Measurements from ENCODE around the gene CCL14. TPM values are rescaled to one million over a fixed set of nuclear protein-coding genes. Genes with fewer than 3 reads are reported as not detected.
A peak's percentile ranks its signal among the peaks of the same experiment; 100 is the strongest.

The CCL14 gene
- total RNA-seq, 1 donor from 2014 or later, result 168 TPM

DNA sequence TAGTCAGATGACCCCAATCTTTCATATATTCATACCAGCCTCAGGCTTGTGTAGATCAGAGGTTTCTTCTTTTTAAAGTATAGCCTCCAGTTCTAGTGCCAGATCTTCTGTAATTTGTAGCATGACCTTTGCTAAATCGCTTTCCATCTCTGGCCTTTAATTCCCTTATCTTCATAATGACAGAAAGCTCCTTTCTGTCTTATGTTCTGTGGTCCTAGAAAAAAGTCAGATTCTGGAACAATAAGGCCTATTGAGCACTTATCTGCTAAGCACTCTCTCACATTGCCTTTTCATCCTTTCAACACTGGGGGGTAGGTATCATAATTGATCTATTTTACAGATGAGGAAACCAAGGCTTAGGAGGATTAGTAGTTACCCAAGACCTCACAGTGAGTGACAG, 14.5 kb downstream of the CCL14 start:
- H3K4me1 ChIP-seq, result no peaks in the 10 kb centered on the region
- DNase-seq (ENCODE audit: low spot score in 2 of 2), result no peak
- no peaks in the 10 kb centered on the region for H3K27me3 ChIP-seq
- TF ChIP-seq, protein P1, sequence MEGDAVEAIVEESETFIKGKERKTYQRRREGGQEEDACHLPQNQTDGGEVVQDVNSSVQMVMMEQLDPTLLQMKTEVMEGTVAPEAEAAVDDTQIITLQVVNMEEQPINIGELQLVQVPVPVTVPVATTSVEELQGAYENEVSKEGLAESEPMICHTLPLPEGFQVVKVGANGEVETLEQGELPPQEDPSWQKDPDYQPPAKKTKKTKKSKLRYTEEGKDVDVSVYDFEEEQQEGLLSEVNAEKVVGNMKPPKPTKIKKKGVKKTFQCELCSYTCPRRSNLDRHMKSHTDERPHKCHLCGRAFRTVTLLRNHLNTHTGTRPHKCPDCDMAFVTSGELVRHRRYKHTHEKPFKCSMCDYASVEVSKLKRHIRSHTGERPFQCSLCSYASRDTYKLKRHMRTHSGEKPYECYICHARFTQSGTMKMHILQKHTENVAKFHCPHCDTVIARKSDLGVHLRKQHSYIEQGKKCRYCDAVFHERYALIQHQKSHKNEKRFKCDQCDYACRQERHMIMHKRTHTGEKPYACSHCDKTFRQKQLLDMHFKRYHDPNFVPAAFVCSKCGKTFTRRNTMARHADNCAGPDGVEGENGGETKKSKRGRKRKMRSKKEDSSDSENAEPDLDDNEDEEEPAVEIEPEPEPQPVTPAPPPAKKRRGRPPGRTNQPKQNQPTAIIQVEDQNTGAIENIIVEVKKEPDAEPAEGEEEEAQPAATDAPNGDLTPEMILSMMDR (IDR thresholded peaks at IDR 0.05), result no peak
- no peak overlapping the region for H3K27ac ChIP-seq
- H3K4me3 ChIP-seq, result no peak overlapping the region
- no peaks in the 10 kb centered on the region for H3K36me3 ChIP-seq
- no peaks in the 10 kb centered on the region for H3K9me3 ChIP-seq
- intact Hi-C loops (cut with DNase I), result loop anchor here (10.0 kb wide), 1 partner anchor 173 kb away; no protein-coding TSS in a partner anchor

DNA sequence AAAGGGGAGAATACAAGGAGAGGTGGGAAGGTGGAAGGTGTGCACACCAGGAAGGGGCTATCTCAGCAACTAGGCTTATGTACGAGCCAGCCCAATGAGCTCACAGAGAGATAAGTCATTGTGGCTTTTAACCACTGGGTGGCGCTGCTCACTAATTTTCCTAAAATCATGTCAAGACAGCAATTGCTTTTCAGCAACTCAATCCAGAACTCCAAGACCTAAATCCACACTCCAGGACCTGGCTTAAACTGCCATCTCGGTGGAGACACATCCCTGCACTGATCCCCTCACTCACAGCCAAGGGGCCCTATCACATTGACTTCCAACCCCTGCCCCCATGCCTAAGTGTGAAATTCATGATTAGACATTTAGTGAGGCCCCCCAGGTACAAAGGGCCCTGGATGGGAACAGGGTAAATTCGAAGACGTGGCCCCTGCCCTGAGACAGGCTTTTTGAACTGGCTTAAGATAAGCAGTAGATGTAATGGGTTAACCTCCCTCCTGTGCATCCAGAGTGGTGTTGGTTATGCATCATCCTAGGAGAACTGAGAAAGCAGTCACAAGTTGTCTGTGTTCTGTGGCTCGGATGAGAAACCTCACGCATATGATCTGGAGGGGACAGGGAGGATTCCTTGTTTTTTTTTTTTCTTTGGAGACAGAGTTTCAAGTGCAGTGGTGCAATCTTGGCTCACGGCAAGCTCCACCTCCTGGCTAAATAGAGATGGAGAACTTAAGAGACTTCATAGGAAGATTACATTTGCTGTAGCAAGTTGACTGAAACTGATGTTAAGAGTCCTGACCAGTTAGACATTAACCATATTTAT, 16.8 kb downstream of the CCL14 start:
- TF ChIP-seq, protein P1 (IDR thresholded peaks at IDR 0.05), result peak; percentile 49 to 59 (median 51)
- no peak overlapping the region for H3K27ac ChIP-seq
- DNase-seq (ENCODE audit: low spot score in 2 of 2), result peak in 1 of 2 donors; percentile 84
- H3K4me1 ChIP-seq, result no peaks in the 10 kb centered on the region
- no peaks in the 10 kb centered on the region for H3K9me3 ChIP-seq
- intact Hi-C loops (cut with DNase I), result loop anchor here (1.0 to 10.0 kb wide), 2 partner anchors 175 to 514 kb away; no protein-coding TSS in a partner anchor
- no peaks in the 10 kb centered on the region for H3K27me3 ChIP-seq
- H3K4me3 ChIP-seq, result no peak overlapping the region
- H3K36me3 ChIP-seq, result no peaks in the 10 kb centered on the region

DNA sequence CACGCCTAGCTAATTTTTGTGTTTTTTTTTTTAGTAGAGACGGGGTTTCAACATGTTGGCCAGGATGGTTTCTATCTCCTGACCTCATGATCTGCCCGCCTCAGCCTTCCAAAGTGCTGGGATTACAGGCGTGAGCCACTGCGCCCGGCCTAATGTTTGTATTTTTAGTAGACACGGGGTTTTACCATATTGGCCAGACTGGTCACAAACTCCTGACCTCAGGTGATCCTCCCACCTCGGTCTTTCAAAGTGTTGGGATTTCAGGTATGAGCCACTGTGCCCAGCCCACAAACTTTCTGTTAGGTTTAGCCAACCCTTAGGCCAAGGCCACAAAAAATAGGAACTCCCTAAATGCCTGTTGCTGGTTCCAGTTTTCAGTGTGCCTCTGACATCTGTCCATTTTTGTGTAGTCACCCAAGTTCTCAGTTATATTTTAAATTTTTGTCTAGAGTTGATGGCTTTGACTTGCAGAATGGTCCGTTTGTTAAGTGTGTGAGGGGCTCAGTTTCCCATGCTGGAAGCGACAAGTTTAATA, 17.9 kb downstream of the CCL14 start:
- H3K9me3 ChIP-seq, result no peaks in the 10 kb centered on the region

DNA sequence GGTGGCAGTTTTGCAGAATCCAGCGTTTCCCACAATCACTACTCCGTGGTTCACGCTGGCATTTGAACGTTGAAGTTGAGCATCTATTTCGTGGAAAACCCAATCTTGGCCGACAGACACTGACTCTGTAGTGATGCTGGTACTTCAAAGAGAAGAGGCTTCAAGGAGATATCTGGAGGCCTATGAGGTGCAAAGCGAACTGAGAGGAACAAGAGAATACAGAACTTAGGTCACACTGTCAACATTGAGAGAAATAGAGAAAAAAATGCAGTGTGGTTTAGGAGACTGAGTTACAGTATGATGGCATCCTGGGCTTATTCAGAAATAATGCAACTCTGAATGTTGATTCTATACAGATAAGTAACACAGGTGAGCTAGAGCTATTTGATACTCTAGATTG, 21.3 kb downstream of the CCL14 start:
- intact Hi-C loops (cut with DNase I), result no loop called here
- Histone ChIP-seq H3K27me3 (no peaks in the 10 kb centered on the region), H3K36me3 (no peaks in the 10 kb centered on the region), H3K27ac (no peak overlapping the region), H3K4me3 (no peak overlapping the region), H3K9me3 (no peaks in the 10 kb centered on the region), H3K4me1 (no peaks in the 10 kb centered on the region)
- DNase-seq (ENCODE audit: low spot score in 2 of 2), result no peak
- TF ChIP-seq, protein P1 (IDR thresholded peaks at IDR 0.05), result no peak

More for the DNA sequence above, 17.9 kb downstream of the CCL14 start:
- Histone ChIP-seq H3K27ac (no peak overlapping the region), H3K36me3 (no peaks in the 10 kb centered on the region), H3K4me1 (no peaks in the 10 kb centered on the region), H3K4me3 (no peak overlapping the region), H3K27me3 (no peaks in the 10 kb centered on the region)
- TF ChIP-seq, protein P1 (IDR thresholded peaks at IDR 0.05), result no peak
- no peak for DNase-seq (ENCODE audit: low spot score in 2 of 2)
- intact Hi-C loops (cut with DNase I), result loop anchor here (1.0 kb wide), 1 partner anchor 515 kb away; no protein-coding TSS in a partner anchor

DNA sequence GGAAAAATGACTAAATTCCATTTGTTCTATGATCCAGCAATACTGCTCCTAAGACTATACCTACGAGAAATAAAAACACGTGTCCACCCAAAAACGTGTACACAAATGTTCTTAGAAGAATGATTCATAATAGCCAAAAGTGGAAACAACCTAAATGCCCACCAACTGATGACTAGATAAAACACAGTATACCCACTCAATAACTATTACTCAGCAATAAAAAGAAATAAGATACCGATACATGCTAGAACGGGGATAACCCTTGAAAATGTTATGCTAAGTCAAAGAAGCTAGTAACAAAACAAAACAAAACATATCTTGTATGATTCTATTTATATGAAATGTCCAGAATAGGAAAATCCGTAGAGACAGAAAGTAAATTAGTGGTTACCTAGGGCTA, 22.9 kb downstream of the CCL14 start:
- intact Hi-C loops (cut with DNase I), result no loop called here
- Histone ChIP-seq H3K4me3 (no peak overlapping the region), H3K9me3 (no peaks in the 10 kb centered on the region), H3K4me1 (no peaks in the 10 kb centered on the region), H3K27me3 (no peaks in the 10 kb centered on the region), H3K36me3 (no peaks in the 10 kb centered on the region), H3K27ac (no peak overlapping the region)
- DNase-seq (ENCODE audit: low spot score in 2 of 2), result no peak
- TF ChIP-seq, protein P1 (IDR thresholded peaks at IDR 0.05), result no peak
